Non-pigmented ciliary epithelial cell (primary cell): Measurements from ENCODE around the gene CLTA.
A peak's percentile ranks its signal among the peaks of the same experiment; 100 is the strongest.

Source experiments
- DNase-seq: peaks from one replicate; pipeline ENCODE4 v3.0.0-alpha.2; 2010; ENCODE audit warnings: low read depth

CLTA gene

GRCh38 chr9:36190388-36191289, at the start of gene CLTA:
Gene CLTA (plus strand): TSS chr9:36190921. CDS start chr9:36191057, 136 bp downstream.
- DNase-seq: peak; percentile 93

- DNase-seq: no peak
Measured at GRCh38 chr9:36141288-36141687, 49.4 kb upstream of the CLTA start.

- no peak for DNase-seq
Measured at GRCh38 chr9:36141761-36142160, 49.0 kb upstream of the CLTA start.

GRCh38 chr9:36142510-36143244, 48.0 kb upstream of the CLTA start:
- DNase-seq: no peak

- no peak for DNase-seq
Measured at GRCh38 chr9:36143245-36143641, 47.5 kb upstream of the CLTA start.

- no peak for DNase-seq
Measured at GRCh38 chr9:36144309-36145232, 46.1 kb upstream of the CLTA start.

GRCh38 chr9:36145970-36146369, 44.8 kb upstream of the CLTA start:
- DNase-seq: no peak

- DNase-seq: no peak
Measured at GRCh38 chr9:36146651-36147050, 44.1 kb upstream of the CLTA start.

- no peak for DNase-seq
Measured at GRCh38 chr9:36147441-36148175, 43.1 kb upstream of the CLTA start.

GRCh38 chr9:36148311-36149051, 42.2 kb upstream of the CLTA start:
- DNase-seq: peak; percentile 96

GRCh38 chr9:36149197-36149596, 41.5 kb upstream of the CLTA start:
- no peak for DNase-seq

- no peak for DNase-seq
Measured at GRCh38 chr9:36150574-36151315, 40.0 kb upstream of the CLTA start.

- no peak for DNase-seq
Measured at GRCh38 chr9:36151316-36152210, 39.2 kb upstream of the CLTA start.

- DNase-seq: no peak
Measured at GRCh38 chr9:36152741-36153438, 37.8 kb upstream of the CLTA start.

GRCh38 chr9:36153746-36154145, 37.0 kb upstream of the CLTA start:
- no peak for DNase-seq

- DNase-seq: no peak
Measured at GRCh38 chr9:36154331-36154952, 36.3 kb upstream of the CLTA start.

- no peak for DNase-seq
Measured at GRCh38 chr9:36156116-36156515, 34.6 kb upstream of the CLTA start.

GRCh38 chr9:36158122-36158521, 32.6 kb upstream of the CLTA start:
- no peak for DNase-seq
